Small intestine (tissue), 7 donors: Measurements from ENCODE around the gene MRGPRD. TPM values are rescaled to one million over a fixed set of nuclear protein-coding genes. Genes with fewer than 3 reads are reported as not detected.

Experiments
- DNase-seq, 2 donors: peaks; one replicate each; pipeline versions ENCODE4 v3.0.0 to v3.0.0-alpha.2; 2013
- FAIRE-seq: peaks from 2 replicates; lab custom pipeline; 2012; peaks lifted over from hg19 to GRCh38; lab: Jason Lieb, UNC
- H3K27ac ChIP-seq, 3 donors: one replicate each; pipeline ENCODE4 v1.5.1; 2013; ENCODE audit warnings: low read length in 2 of 3, mild to moderate bottlenecking in 2 of 3, control low read depth in 1 of 3, inconsistent platforms in 1 of 3, low read depth in 1 of 3, moderate library complexity in 1 of 3
- H3K27me3 ChIP-seq, 3 donors: one replicate each; pipeline ENCODE4 v1.6.1; 2013; ENCODE audit warnings: low read length in 3 of 3, inconsistent platforms in 1 of 3; ENCODE audit not compliant: control insufficient read depth in 3 of 3, insufficient read depth in 3 of 3
- H3K36me3 ChIP-seq, 3 donors: one replicate each; pipeline ENCODE4 v1.6.1; 2013; ENCODE audit warnings: low read length in 3 of 3, inconsistent platforms in 1 of 3, low read depth in 1 of 3, mild to moderate bottlenecking in 1 of 3, moderate library complexity in 1 of 3; ENCODE audit not compliant: control insufficient read depth in 3 of 3, insufficient read depth in 2 of 3
- H3K4me1 ChIP-seq, 3 donors: one replicate each; pipeline ENCODE4 v1.6.1; 2013; ENCODE audit warnings: low read length in 2 of 3, inconsistent platforms in 1 of 3, low read depth in 1 of 3, mild to moderate bottlenecking in 1 of 3, moderate library complexity in 1 of 3; ENCODE audit not compliant: control insufficient read depth in 3 of 3, insufficient read depth in 2 of 3
- H3K4me3 ChIP-seq, 3 donors: one replicate each; pipeline ENCODE4 v1.5.1; 2013; ENCODE audit warnings: low read length in 3 of 3, control low read depth in 1 of 3, inconsistent platforms in 1 of 3, low read depth in 1 of 3, mild to moderate bottlenecking in 1 of 3, moderate library complexity in 1 of 3
- H3K9me3 ChIP-seq, 2 donors: one replicate each; pipeline ENCODE4 v1.6.1; 2013; ENCODE audit warnings: low read depth in 1 of 2, low read length in 1 of 2; ENCODE audit not compliant: control insufficient read depth in 2 of 2, insufficient read depth in 1 of 2
- WGBS, 3 donors: extraction: QIAGEN DNeasy Blood & Tissue Kit; methylation state at CpG; one replicate each; pipeline ENCODE4 v1.1.7; 2013; 5-methylcytosine and 5-hydroxymethylcytosine counted together
- polyA plus RNA-seq, 4 donors: library from polyadenylated mRNA; stranded (reverse) in 3 of 4; unstranded in 1 of 4; fragments of 200-250 nt in 3 of 4; fragments of 120-200 nt in 1 of 4; gene quantifications; one replicate each; pipeline versions ENCODE4 v1.2.1 to v1.2.3, GENCODE V29; 2013
- donor health status: healthy with polysubstance abuse.
- donor health status: control.
- donor health status: control.
- donor health status: Bipolar disorder and iron deficiency.
- donor health status: healthy.

The MRGPRD gene
- polyA plus RNA-seq, 4 donors: 0.06 TPM; not detected in 3

DNA sequence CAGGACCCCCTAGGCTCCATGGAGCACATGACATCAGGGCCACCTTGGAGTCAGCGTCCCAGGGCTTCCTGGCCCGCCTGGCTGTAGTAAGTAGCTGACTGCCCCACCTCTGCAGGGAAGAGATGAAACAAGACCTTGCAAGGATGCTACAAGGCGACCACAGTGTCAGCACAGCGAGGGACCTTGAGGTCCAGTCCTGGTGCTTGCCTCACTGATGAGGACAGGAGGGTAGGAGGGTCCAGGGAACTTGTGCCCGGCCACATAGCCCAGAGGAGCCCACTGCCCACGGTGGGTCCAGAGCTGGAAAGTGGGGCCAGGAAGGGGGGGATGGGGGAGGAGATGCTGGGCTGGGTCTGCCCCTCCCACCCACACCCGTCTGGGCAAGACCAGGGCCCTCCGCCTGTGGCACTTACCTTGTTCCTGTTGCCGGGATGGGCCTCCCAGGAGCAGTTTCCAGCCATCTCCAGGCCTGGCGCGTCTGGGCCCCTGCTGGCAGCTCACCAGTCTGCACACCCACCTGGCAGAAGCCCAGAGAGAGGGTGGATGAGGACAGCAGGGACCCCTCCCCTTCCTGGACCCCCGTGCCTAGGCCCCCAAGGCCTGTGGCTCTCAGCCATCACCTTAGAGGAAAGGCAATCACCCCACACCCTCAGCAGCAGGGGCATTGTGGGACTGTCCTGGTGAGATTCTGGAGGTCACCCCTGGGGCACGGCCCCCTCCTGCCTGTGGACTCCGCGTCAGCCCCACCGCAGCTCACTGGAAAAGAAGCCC, 28.8 kb upstream of the MRGPRD start:
- peaks cover 0 to 70% (median 0%) of the 10 kb centered on the region in 3 donors for H3K4me1 ChIP-seq
- FAIRE-seq (no peak), DNase-seq (peak in 1 of 2 donors; percentile 21)
- H3K36me3 ChIP-seq: peaks cover 0 to 12% (median 0%) of the 10 kb centered on the region in 3 donors
- H3K27ac ChIP-seq: peak overlapping the region in 2 of 3 donors; percentile 69 to 96
- H3K4me3 ChIP-seq: no peak overlapping the region
- no peaks in the 10 kb centered on the region for H3K9me3 ChIP-seq
- 62 to 65% (median 64%) methylated on average over 14 to 16 of the region's 16 CpGs for WGBS, 3 donors
- peaks cover 0 to 33% (median 3%) of the 10 kb centered on the region in 3 donors for H3K27me3 ChIP-seq

DNA sequence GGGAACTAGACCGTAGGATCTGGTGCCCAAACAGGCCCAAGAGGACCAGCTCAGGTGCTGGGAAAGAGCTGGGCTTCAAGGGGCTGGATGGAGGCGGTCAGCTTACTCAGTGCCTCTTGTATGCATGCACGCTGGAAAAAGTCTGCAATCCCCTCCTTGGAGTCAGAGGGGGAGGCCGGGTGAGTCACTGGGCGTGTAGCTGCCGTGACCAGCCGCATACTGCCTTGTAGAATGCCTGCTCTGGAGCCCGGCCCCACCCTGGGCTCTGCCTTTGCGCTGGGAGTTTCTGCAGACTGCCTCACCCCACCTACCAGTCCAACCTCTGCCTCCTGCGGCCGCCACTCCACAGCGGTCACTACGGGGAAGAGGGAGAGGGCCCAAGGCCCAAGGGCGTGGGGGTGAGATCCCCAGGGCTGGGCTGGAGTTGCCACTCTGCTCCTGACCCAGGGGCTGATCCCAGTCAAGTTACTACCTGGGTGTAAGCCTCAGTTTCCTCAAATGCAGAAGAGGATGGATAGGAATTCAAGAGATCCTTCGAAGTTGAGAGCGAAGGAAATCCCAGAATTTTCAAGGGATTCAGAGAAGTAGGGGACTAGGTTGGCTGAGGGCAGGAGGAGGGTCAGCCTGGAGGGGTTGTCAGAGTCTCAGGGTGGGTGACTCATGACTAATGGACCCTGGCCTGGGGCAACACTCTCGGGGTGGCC, 28.1 kb upstream of the MRGPRD start:
- FAIRE-seq (no peak), DNase-seq (peak; percentile 81 to 92)
- WGBS, 3 donors: 34 to 49% (median 37%) methylated on average over 16 to 17 of the region's 17 CpGs
- peaks cover 0 to 30% (median 3%) of the 10 kb centered on the region in 3 donors for H3K27me3 ChIP-seq
- no peak overlapping the region for H3K4me3 ChIP-seq
- H3K4me1 ChIP-seq: peaks cover 0 to 63% (median 0%) of the 10 kb centered on the region in 3 donors
- H3K27ac ChIP-seq: peak overlapping the region in 2 of 3 donors; percentile 71 to 96
- no peaks in the 10 kb centered on the region for H3K9me3 ChIP-seq
- peaks cover 0 to 13% (median 0%) of the 10 kb centered on the region in 3 donors for H3K36me3 ChIP-seq

DNA sequence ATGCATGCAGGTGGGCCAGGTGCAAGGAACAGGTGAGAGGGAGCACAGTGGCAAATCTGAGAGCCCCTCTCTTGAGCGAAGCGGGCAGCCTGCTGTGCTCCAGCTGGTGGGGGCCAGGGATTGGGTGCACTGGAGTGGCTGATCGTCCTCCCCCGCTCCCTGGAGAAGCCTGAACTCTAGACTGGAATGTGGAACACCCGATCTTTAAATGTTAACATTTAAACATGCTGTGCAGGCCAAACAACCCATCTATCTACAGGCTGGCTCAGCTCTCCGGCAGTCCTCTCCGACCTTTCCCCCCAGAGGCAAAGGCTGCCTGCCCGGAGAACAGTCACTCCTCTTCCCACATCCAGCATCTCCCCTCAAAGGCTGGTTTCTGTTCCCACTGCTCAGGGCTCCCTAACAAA, 27.2 kb upstream of the MRGPRD start:
- Histone ChIP-seq H3K4me1 (peaks cover 0 to 54% (median 0%) of the 10 kb centered on the region in 3 donors), H3K27me3 (peaks cover 0 to 21% (median 3%) of the 10 kb centered on the region in 3 donors), H3K36me3 (peaks cover 0 to 16% (median 0%) of the 10 kb centered on the region in 3 donors), H3K9me3 (no peaks in the 10 kb centered on the region), H3K27ac (peak overlapping the region in 2 of 3 donors; percentile 71 to 96), H3K4me3 (no peak overlapping the region)
- no peak for FAIRE-seq
- peak; percentile 67 to 80 for DNase-seq
- WGBS, 3 donors: 23 to 47% (median 39%) methylated on average over 8 of the region's 8 CpGs

DNA sequence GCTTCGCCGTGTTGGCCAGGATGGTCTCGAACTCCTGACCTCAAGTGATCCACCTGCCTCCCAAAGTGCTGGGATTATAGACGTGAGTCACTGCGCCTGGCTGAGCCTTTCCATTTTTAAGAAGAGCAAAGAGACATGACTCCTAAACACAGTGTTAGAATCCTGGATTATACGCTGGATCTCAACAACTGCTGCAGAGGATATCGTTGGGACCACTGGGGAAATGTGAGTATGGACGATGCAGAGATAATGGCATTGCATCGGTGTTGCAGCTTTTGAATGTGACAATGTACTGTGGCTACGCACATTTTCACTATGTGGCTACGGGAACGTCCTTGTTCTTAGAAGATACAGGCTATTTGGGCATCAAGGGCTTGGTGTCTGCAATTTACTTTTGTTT, 26.0 kb upstream of the MRGPRD start:
- Histone ChIP-seq H3K27me3 (peaks cover 0 to 12% (median 5%) of the 10 kb centered on the region in 3 donors), H3K4me1 (peaks cover 0 to 54% (median 0%) of the 10 kb centered on the region in 3 donors), H3K4me3 (no peak overlapping the region), H3K36me3 (peaks cover 0 to 16% (median 0%) of the 10 kb centered on the region in 3 donors), H3K9me3 (no peaks in the 10 kb centered on the region), H3K27ac (peak overlapping the region in 1 of 3 donors; percentile 96)
- 87 to 94% (median 91%) methylated on average over 12 of the region's 12 CpGs for WGBS, 3 donors
- FAIRE-seq: no peak
- DNase-seq: no peak

DNA sequence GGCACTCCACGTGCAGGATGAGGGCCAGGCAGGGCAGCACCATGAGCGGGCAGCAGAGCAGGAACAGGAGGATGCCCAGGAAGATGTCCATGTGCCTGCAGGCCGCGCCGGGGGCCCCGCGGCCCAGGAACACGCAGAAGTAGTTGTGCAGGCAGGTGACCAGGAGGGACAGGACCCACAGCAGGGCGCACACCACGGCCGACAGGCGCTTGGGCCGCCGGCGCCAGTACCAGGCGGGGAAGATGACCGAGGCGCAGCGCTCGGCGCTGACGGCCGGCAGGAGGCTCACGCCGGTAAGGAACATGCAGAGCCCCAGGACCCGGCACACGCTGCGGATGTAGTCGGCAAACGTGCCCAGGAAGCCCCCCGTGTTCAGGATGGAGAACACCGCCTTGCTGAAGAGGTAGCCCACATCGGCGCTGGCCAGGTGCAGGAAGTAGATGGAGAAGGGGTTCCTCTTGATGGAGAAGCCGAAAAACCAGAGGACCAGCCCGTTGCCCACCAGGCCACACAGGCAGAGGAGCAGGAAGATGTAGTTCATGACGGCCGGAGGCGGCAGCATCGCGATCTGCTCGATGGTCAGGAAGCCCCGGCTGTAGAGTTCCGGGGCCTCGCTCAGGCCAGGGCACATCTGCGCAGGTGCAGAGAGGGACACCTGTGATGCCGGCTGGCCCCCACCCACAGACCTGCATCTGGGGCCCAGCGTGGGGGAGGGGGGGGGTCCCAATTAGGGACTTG, 25.0 kb upstream of the MRGPRD start:
- H3K4me1 ChIP-seq: peaks cover 0 to 46% (median 0%) of the 10 kb centered on the region in 3 donors
- FAIRE-seq (no peak), DNase-seq (no peak)
- no peaks in the 10 kb centered on the region for H3K9me3 ChIP-seq
- no peak overlapping the region for H3K27ac ChIP-seq
- H3K36me3 ChIP-seq: peaks cover 0 to 16% (median 0%) of the 10 kb centered on the region in 3 donors
- H3K27me3 ChIP-seq: peaks cover 0 to 7% (median 4%) of the 10 kb centered on the region in 3 donors
- 91 to 94% (median 93%) methylated on average over 44 to 48 of the region's 48 CpGs for WGBS, 3 donors
- H3K4me3 ChIP-seq: no peak overlapping the region

DNA sequence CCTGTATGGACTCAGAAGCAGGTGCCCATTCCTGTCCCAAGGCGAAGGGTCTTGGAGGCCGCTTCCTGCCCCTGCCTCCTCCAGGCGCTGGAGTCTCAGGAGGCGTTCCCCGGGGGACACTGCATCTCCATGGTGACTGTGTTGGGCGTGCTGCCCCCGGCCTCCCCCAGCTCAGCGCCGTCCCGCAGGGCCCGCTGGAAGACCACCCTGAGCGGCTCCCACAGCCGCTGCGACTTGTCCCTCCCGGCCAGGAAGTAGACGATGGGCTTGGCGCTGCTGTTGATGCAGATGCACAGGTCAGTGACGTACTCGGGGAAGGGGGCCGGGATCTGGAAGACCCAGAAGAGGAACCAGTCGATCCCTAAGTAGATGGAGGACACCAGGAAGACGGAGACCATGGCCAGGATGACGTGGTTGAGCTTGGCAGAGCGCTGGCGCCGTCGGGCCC, 24.4 kb upstream of the MRGPRD start:
- Histone ChIP-seq H3K9me3 (no peaks in the 10 kb centered on the region), H3K27ac (no peak overlapping the region), H3K4me3 (no peak overlapping the region), H3K4me1 (peaks cover 0 to 40% (median 0%) of the 10 kb centered on the region in 3 donors), H3K36me3 (peaks cover 0 to 13% (median 0%) of the 10 kb centered on the region in 3 donors), H3K27me3 (peaks cover 0 to 4% (median 2%) of the 10 kb centered on the region in 3 donors)
- FAIRE-seq: no peak
- no peak for DNase-seq
- 91 to 95% (median 95%) methylated on average over 26 to 27 of the region's 27 CpGs for WGBS, 3 donors

DNA sequence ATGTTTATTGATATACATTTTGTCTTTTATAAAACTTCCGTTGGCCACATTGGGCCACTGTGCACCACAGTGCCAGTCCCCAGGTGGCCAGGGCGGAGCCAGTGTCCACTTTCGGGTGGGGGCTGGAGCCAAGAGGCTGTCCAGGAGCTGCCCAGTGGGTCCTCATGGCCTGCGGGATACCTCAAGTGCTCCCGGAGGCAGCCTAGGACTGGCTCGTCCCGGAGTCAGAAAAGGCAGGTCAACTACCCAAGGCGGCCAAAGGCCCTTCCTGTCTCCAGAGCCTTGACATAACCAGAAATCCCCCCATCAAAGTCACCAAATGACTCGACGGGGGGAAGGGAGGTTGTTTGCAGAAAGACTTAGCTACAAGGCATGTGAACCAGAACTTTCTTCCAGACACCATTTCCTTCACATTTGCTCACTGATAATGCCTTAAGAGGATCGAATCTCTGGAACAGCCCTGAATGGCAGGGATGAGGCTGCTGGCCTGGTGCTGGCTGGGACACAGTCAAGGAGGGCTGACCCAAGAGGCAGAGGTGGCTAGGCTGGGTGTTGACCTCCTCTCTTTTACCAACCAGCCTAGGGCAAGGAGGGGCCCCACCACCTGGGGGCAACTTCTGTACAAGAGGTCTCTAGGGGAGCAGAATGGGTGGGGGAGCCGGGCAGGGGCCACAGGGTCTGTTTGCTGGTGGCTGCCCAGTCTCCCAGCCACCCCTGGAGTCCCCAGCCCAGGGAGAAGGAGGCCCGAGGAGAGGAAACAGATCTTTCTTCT, 23.8 kb upstream of the MRGPRD start:
- Histone ChIP-seq H3K36me3 (peaks cover 0 to 12% (median 0%) of the 10 kb centered on the region in 3 donors), H3K9me3 (no peaks in the 10 kb centered on the region), H3K27me3 (peaks cover 0 to 4% (median 2%) of the 10 kb centered on the region in 3 donors), H3K4me3 (no peak overlapping the region), H3K27ac (no peak overlapping the region), H3K4me1 (peaks cover 0 to 35% (median 0%) of the 10 kb centered on the region in 3 donors)
- WGBS, 3 donors: 69 to 85% (median 82%) methylated on average over 13 of the region's 13 CpGs
- DNase-seq (no peak), FAIRE-seq (no peak)
